Hepatic stellate cell (primary cell): ENCODE measurements around the gene MAPK12.
A peak's percentile ranks its signal among the peaks of the same experiment; 100 is the strongest.

ENCODE experiments used
- DNase-seq: peaks from one replicate; pipeline ENCODE4 v3.0.0; 2011; ENCODE audit warnings: low spot score

Gene MAPK12

GRCh38 chr22:50232481-50233151 lies 28.9 kb downstream of the MAPK12 start:
- DNase-seq, result no peak

GRCh38 chr22:50229370-50229769 lies 32.1 kb downstream of the MAPK12 start:
- DNase-seq, result no peak

GRCh38 chr22:50228366-50228765 lies 33.1 kb downstream of the MAPK12 start:
- DNase-seq, result no peak

GRCh38 chr22:50227579-50228215 lies 33.8 kb downstream of the MAPK12 start:
- no peak for DNase-seq

GRCh38 chr22:50226875-50227165 lies 34.7 kb downstream of the MAPK12 start:
- no peak for DNase-seq

GRCh38 chr22:50226063-50226874 lies 35.2 kb downstream of the MAPK12 start:
- DNase-seq, result no peak

GRCh38 chr22:50225200-50225969 lies 36.1 kb downstream of the MAPK12 start:
- no peak for DNase-seq

- DNase-seq, result no peak
Measured at GRCh38 chr22:50224071-50224470, 37.4 kb downstream of the MAPK12 start.

GRCh38 chr22:50222508-50222907 lies 39.0 kb downstream of the MAPK12 start:
- DNase-seq, result no peak

GRCh38 chr22:50221410-50222300 lies 39.8 kb downstream of the MAPK12 start:
- no peak for DNase-seq

- DNase-seq, result no peak
Measured at GRCh38 chr22:50220603-50221409, 40.7 kb downstream of the MAPK12 start.

GRCh38 chr22:50219800-50220602 lies 41.5 kb downstream of the MAPK12 start:
- DNase-seq, result no peak

- peak; percentile 64 for DNase-seq
Measured at GRCh38 chr22:50218996-50219727, 42.3 kb downstream of the MAPK12 start.

GRCh38 chr22:50218153-50218995 lies 43.1 kb downstream of the MAPK12 start:
- DNase-seq, result no peak

- DNase-seq, result no peak
Measured at GRCh38 chr22:50217543-50218152, 43.8 kb downstream of the MAPK12 start.

- DNase-seq, result no peak
Measured at GRCh38 chr22:50216684-50217520, 44.6 kb downstream of the MAPK12 start.
